ENCODE measurements around the gene SHISAL1. TPM values are rescaled to one million over a fixed set of nuclear protein-coding genes. Genes with fewer than 3 reads are reported as not detected.

Gene SHISAL1
- total RNA-seq, 1 donor from 2014 or later: 3.2 TPM

GRCh38 chr22:44311104-44311854 is 1.5 kb downstream of the SHISAL1 start:
- Mint-ChIP-seq H3K9me3 (ENCODE audit: unreplicated experiment) (peaks cover 6% of the 10 kb centered on the region), H3K27me3 (ENCODE audit: unreplicated experiment) (peaks cover 3% of the 10 kb centered on the region), H3K27ac (ENCODE audit: unreplicated experiment) (no peak overlapping the region), H3K4me3 (ENCODE audit: unreplicated experiment) (no peak overlapping the region), H3K4me1 (ENCODE audit: low read depth, unreplicated experiment) (peaks cover 3% of the 10 kb centered on the region), H3K36me3 (ENCODE audit: unreplicated experiment) (no peaks in the 10 kb centered on the region)
- no peak for DNase-seq
- TF ChIP-seq CTCF (IDR thresholded peaks at IDR 0.05; ENCODE audit: partially characterized antibody, unreplicated experiment): no peak

GRCh38 chr22:44309647-44310046 is 3.1 kb downstream of the SHISAL1 start:
- no peak for DNase-seq
- H3K27me3 Mint-ChIP-seq (ENCODE audit: unreplicated experiment): peaks cover 10% of the 10 kb centered on the region
- H3K4me3 Mint-ChIP-seq (ENCODE audit: unreplicated experiment): no peak overlapping the region
- H3K27ac Mint-ChIP-seq (ENCODE audit: unreplicated experiment): no peak overlapping the region
- no peak for TF ChIP-seq CTCF (IDR thresholded peaks at IDR 0.05; ENCODE audit: partially characterized antibody, unreplicated experiment)
- H3K4me1 Mint-ChIP-seq (ENCODE audit: low read depth, unreplicated experiment): peaks cover 5% of the 10 kb centered on the region
- peaks cover 6% of the 10 kb centered on the region for H3K9me3 Mint-ChIP-seq (ENCODE audit: unreplicated experiment)
- no peaks in the 10 kb centered on the region for H3K36me3 Mint-ChIP-seq (ENCODE audit: unreplicated experiment)

GRCh38 chr22:44309137-44309536 is 3.6 kb downstream of the SHISAL1 start:
- H3K27ac Mint-ChIP-seq (ENCODE audit: unreplicated experiment): no peak overlapping the region
- H3K4me1 Mint-ChIP-seq (ENCODE audit: low read depth, unreplicated experiment): peaks cover 5% of the 10 kb centered on the region
- TF ChIP-seq CTCF (IDR thresholded peaks at IDR 0.05; ENCODE audit: partially characterized antibody, unreplicated experiment): no peak
- H3K4me3 Mint-ChIP-seq (ENCODE audit: unreplicated experiment): no peak overlapping the region
- H3K9me3 Mint-ChIP-seq (ENCODE audit: unreplicated experiment): peaks cover 6% of the 10 kb centered on the region
- no peaks in the 10 kb centered on the region for H3K36me3 Mint-ChIP-seq (ENCODE audit: unreplicated experiment)
- H3K27me3 Mint-ChIP-seq (ENCODE audit: unreplicated experiment): peaks cover 10% of the 10 kb centered on the region
- no peak for DNase-seq

- TF ChIP-seq CTCF (IDR thresholded peaks at IDR 0.05; ENCODE audit: partially characterized antibody, unreplicated experiment): no peak
- Mint-ChIP-seq H3K4me3 (ENCODE audit: unreplicated experiment) (no peak overlapping the region), H3K36me3 (ENCODE audit: unreplicated experiment) (no peaks in the 10 kb centered on the region), H3K9me3 (ENCODE audit: unreplicated experiment) (peaks cover 6% of the 10 kb centered on the region), H3K4me1 (ENCODE audit: low read depth, unreplicated experiment) (peaks cover 5% of the 10 kb centered on the region), H3K27me3 (ENCODE audit: unreplicated experiment) (peaks cover 10% of the 10 kb centered on the region), H3K27ac (ENCODE audit: unreplicated experiment) (no peak overlapping the region)
- DNase-seq: no peak
Observed at GRCh38 chr22:44307509-44308169, 5.1 kb downstream of the SHISAL1 start.

GRCh38 chr22:44305888-44306287 is 6.9 kb downstream of the SHISAL1 start:
- H3K36me3 Mint-ChIP-seq (ENCODE audit: unreplicated experiment): no peaks in the 10 kb centered on the region
- no peak overlapping the region for H3K27ac Mint-ChIP-seq (ENCODE audit: unreplicated experiment)
- H3K27me3 Mint-ChIP-seq (ENCODE audit: unreplicated experiment): peaks cover 14% of the 10 kb centered on the region
- TF ChIP-seq CTCF (IDR thresholded peaks at IDR 0.05; ENCODE audit: partially characterized antibody, unreplicated experiment): no peak
- H3K9me3 Mint-ChIP-seq (ENCODE audit: unreplicated experiment): peaks cover 5% of the 10 kb centered on the region
- peaks cover 5% of the 10 kb centered on the region for H3K4me1 Mint-ChIP-seq (ENCODE audit: low read depth, unreplicated experiment)
- DNase-seq: no peak
- H3K4me3 Mint-ChIP-seq (ENCODE audit: unreplicated experiment): no peak overlapping the region

All from glutamatergic neuron (in vitro differentiated cells).